Upper lobe of right lung (tissue), 1 donor: Measurements from ENCODE around the gene ALPL. TPM values are rescaled to one million over a fixed set of nuclear protein-coding genes. Genes with fewer than 3 reads are reported as not detected.
A peak's percentile ranks its signal among the peaks of the same experiment; 100 is the strongest.
"Not testable (repeated sequence)": the region's sequence is repeated elsewhere in the genome, so short reads cannot be mapped to it uniquely, and the experiment has no call there.

Source experiments
- ATAC-seq: fragments of 200-7000 bp; cut with Tn5 transposase; one replicate; pipeline ENCODE4 v1.9.1; 2020; ENCODE audit warnings: mild to moderate bottlenecking, moderate library complexity
- DNase-seq: peaks from one replicate; pipeline ENCODE4 v3.0.0-alpha.2; 2020
- H3K27ac ChIP-seq: fragments of 200-600 bp; one replicate; pipeline ENCODE4 v1.8.0; 2022
- H3K27me3 ChIP-seq: fragments of 200-600 bp; one replicate; pipeline ENCODE4 v1.8.0; 2022; ENCODE audit warnings: mild to moderate bottlenecking
- H3K36me3 ChIP-seq: fragments of 200-600 bp; one replicate; pipeline ENCODE4 v1.8.0; 2022
- H3K4me1 ChIP-seq: fragments of 200-600 bp; one replicate; pipeline ENCODE4 v1.8.0; 2022
- H3K4me3 ChIP-seq: fragments of 200-600 bp; one replicate; pipeline ENCODE4 v1.8.0; 2022; ENCODE audit warnings: mild to moderate bottlenecking
- H3K9me3 ChIP-seq: fragments of 200-600 bp; one replicate; pipeline ENCODE4 v1.8.0; 2022
- CTCF ChIP-seq: fragments of 200-600 bp; IDR thresholded peaks from one replicate; pipeline ENCODE4 v1.8.0; 2022; ENCODE audit warnings: antibody characterized with exemption
- intact Hi-C: fragments of 100-400 bp; cut with DNase I; formaldehyde crosslinking; loops from one replicate; pipeline ENCODE4 v1.11.0; 2022
- total RNA-seq: library from RNA; stranded (reverse); fragmentation: NEBNext Ultra II Directional; extraction: Animal tissue kit (Norgen Biotek cat#: 25700); gene quantifications from one replicate; pipeline ENCODE4 v1.2.1, GENCODE V29; 2021
- donor health status: DM: no; HTN: yes; CAD: no; lungs with severe emphysema.

Gene ALPL
- total RNA-seq, 1 donor from 2014 or later, result 164 TPM

- Histone ChIP-seq H3K27ac (peak overlapping the region; percentile 49), H3K36me3 (no peaks in the 10 kb centered on the region), H3K9me3 (no peaks in the 10 kb centered on the region), H3K27me3 (no peaks in the 10 kb centered on the region), H3K4me1 (peaks cover 6% of the 10 kb centered on the region), H3K4me3 (no peak overlapping the region)
- intact Hi-C loops, result loop anchor here (10.0 kb wide), 1 partner anchor 57 kb away; no protein-coding TSS in a partner anchor
- no peak for DNase-seq
- no peak for ATAC-seq
- TF ChIP-seq CTCF, result no peak
These were observed 8.6 kb downstream of the ALPL start for GRCh38 chr1:21517660-21518480.

GRCh38 chr1:21518774-21519455 lies 9.7 kb downstream of the ALPL start:
- Histone ChIP-seq H3K27ac (no peak overlapping the region), H3K36me3 (no peaks in the 10 kb centered on the region), H3K27me3 (no peaks in the 10 kb centered on the region), H3K4me1 (peaks cover 6% of the 10 kb centered on the region), H3K9me3 (no peaks in the 10 kb centered on the region), H3K4me3 (no peak overlapping the region)
- no peak for ATAC-seq
- no peak for TF ChIP-seq CTCF
- DNase-seq, result no peak
- intact Hi-C loops, result loop anchor here (10.0 kb wide), 1 partner anchor 56 kb away; no protein-coding TSS in a partner anchor

GRCh38 chr1:21519486-21520070 lies 10.4 kb downstream of the ALPL start:
- H3K27ac ChIP-seq, DNase-seq: not testable (repeated sequence)
- intact Hi-C loops, result loop anchor here (10.0 kb wide), 1 partner anchor 55 kb away; no protein-coding TSS in a partner anchor

GRCh38 chr1:21520899-21521716 lies 11.9 kb downstream of the ALPL start:
- intact Hi-C loops, result no loop called here
- H3K4me3 ChIP-seq, result no peak overlapping the region
- H3K27me3 ChIP-seq, result no peaks in the 10 kb centered on the region
- H3K27ac ChIP-seq, result no peak overlapping the region
- no peak for TF ChIP-seq CTCF
- ATAC-seq (no peak), DNase-seq (no peak)
- H3K4me1 ChIP-seq, result peaks cover 16% of the 10 kb centered on the region
- no peaks in the 10 kb centered on the region for H3K9me3 ChIP-seq
- H3K36me3 ChIP-seq, result no peaks in the 10 kb centered on the region

More at GRCh38 chr1:21519486-21520070, 10.4 kb downstream of the ALPL start:
- ATAC-seq, H3K4me3 ChIP-seq, H3K4me1 ChIP-seq, H3K9me3 ChIP-seq, H3K27me3 ChIP-seq, H3K36me3 ChIP-seq: not testable (repeated sequence)

- Histone ChIP-seq H3K36me3 (no peaks in the 10 kb centered on the region), H3K4me1 (peaks cover 13% of the 10 kb centered on the region), H3K27ac (no peak overlapping the region), H3K27me3 (no peaks in the 10 kb centered on the region), H3K9me3 (no peaks in the 10 kb centered on the region), H3K4me3 (no peak overlapping the region)
- ATAC-seq (no peak), DNase-seq (no peak)
- intact Hi-C loops, result no loop called here
- TF ChIP-seq CTCF, result no peak
These were observed 12.5 kb downstream of the ALPL start for GRCh38 chr1:21521717-21522060.
